Endothelial cell of umbilical vein (primary cell): ENCODE results near the gene RP9.

ENCODE experiments used
- CTCF ChIP-seq, 2 donors: IDR thresholded peaks; 1 replicate in 1 of 2; 2 replicates in 1 of 2; pipeline ENCODE4 v1.5.1; 2011; ENCODE audit warnings: low read length in 2 of 2, mild to moderate bottlenecking in 2 of 2, moderate library complexity in 2 of 2, control low read depth in 1 of 2, inconsistent platforms in 1 of 2, low read depth in 1 of 2; ENCODE audit not compliant: insufficient read depth in 1 of 2; ENCODE audit errors: extremely low read depth in 1 of 2
- MAX ChIP-seq: IDR thresholded peaks from 2 replicates; pipeline ENCODE4 v1.6.1; 2011; ENCODE audit not compliant: insufficient read depth, insufficient read length

GRCh38 chr7:33048704-33049103, 60.5 kb downstream of the RP9 start:
- TF ChIP-seq CTCF (IDR thresholded peaks at IDR 0.05; ENCODE audit: extremely low read depth in 1 of 2, insufficient read depth in 1 of 2, low read depth in 1 of 2, low read length in 2 of 2) (no peak), MAX (no peak)
